ENCODE data around the gene PGC. TPM values are rescaled to one million over a fixed set of nuclear protein-coding genes. Genes with fewer than 3 reads are reported as not detected.

The PGC gene
- total and polyA plus RNA-seq, 4 donors, result 19.2 to 1,394 (median 467) TPM

- no peak for TF ChIP-seq CTCF (IDR thresholded peaks at IDR 0.05; ENCODE audit: control extremely low read depth, extremely low read depth)
- Histone ChIP-seq H3K4me3 (no peak overlapping the region), H3K9me3 (ENCODE audit: control insufficient read depth in 4 of 4, insufficient read depth in 3 of 4, low read length in 3 of 4) (no peaks in the 10 kb centered on the region), H3K36me3 (ENCODE audit: control insufficient read depth in 4 of 4, insufficient read depth in 4 of 4, low read length in 4 of 4) (no peaks in the 10 kb centered on the region), H3K27ac (ENCODE audit: low read depth in 1 of 2, low read length in 1 of 2) (no peak overlapping the region), H3K4me1 (ENCODE audit: control insufficient read depth in 5 of 5, insufficient read depth in 5 of 5, low read length in 5 of 5) (peaks cover 0 to 17% (median 3%) of the 10 kb centered on the region in 5 donors), H3K27me3 (ENCODE audit: control insufficient read depth in 3 of 3, insufficient read depth in 3 of 3, low read length in 2 of 3) (no peaks in the 10 kb centered on the region), H3K9ac (ENCODE audit: insufficient read depth in 1 of 2, low read length in 2 of 2) (no peak overlapping the region)
- 88 to 92% methylated on average over 7 of the region's 7 CpGs for WGBS, 2 donors
- no peak for DNase-seq
- no peak for ATAC-seq (ENCODE audit: insufficient read depth, low FRiP score)
Observed at GRCh38 chr6:41744236-41744787, 2.9 kb downstream of the PGC start.

GRCh38 chr6:41743406-41744235 is 3.6 kb downstream of the PGC start:
- H3K9ac ChIP-seq (ENCODE audit: insufficient read depth in 1 of 2, low read length in 2 of 2), result no peak overlapping the region
- no peaks in the 10 kb centered on the region for H3K9me3 ChIP-seq (ENCODE audit: control insufficient read depth in 4 of 4, insufficient read depth in 3 of 4, low read length in 3 of 4)
- no peaks in the 10 kb centered on the region for H3K36me3 ChIP-seq (ENCODE audit: control insufficient read depth in 4 of 4, insufficient read depth in 4 of 4, low read length in 4 of 4)
- H3K4me1 ChIP-seq (ENCODE audit: control insufficient read depth in 5 of 5, insufficient read depth in 5 of 5, low read length in 5 of 5), result peaks cover 0 to 17% (median 3%) of the 10 kb centered on the region in 5 donors
- no peak for ATAC-seq (ENCODE audit: insufficient read depth, low FRiP score)
- 90 to 94% methylated on average over 5 to 6 of the region's 6 CpGs for WGBS, 2 donors
- no peak overlapping the region for H3K4me3 ChIP-seq
- no peaks in the 10 kb centered on the region for H3K27me3 ChIP-seq (ENCODE audit: control insufficient read depth in 3 of 3, insufficient read depth in 3 of 3, low read length in 2 of 3)
- TF ChIP-seq CTCF (IDR thresholded peaks at IDR 0.05; ENCODE audit: control extremely low read depth, extremely low read depth), result no peak
- no peak overlapping the region for H3K27ac ChIP-seq (ENCODE audit: low read depth in 1 of 2, low read length in 1 of 2)
- DNase-seq, result no peak

GRCh38 chr6:41741625-41742490 is 5.3 kb downstream of the PGC start:
- no peak for ATAC-seq (ENCODE audit: insufficient read depth, low FRiP score)
- Histone ChIP-seq H3K4me1 (ENCODE audit: control insufficient read depth in 5 of 5, insufficient read depth in 5 of 5, low read length in 5 of 5) (peaks cover 0 to 17% (median 0%) of the 10 kb centered on the region in 5 donors), H3K9me3 (ENCODE audit: control insufficient read depth in 4 of 4, insufficient read depth in 3 of 4, low read length in 3 of 4) (no peaks in the 10 kb centered on the region), H3K27ac (ENCODE audit: low read depth in 1 of 2, low read length in 1 of 2) (no peak overlapping the region), H3K27me3 (ENCODE audit: control insufficient read depth in 3 of 3, insufficient read depth in 3 of 3, low read length in 2 of 3) (no peaks in the 10 kb centered on the region), H3K9ac (ENCODE audit: insufficient read depth in 1 of 2, low read length in 2 of 2) (no peak overlapping the region), H3K36me3 (ENCODE audit: control insufficient read depth in 4 of 4, insufficient read depth in 4 of 4, low read length in 4 of 4) (no peaks in the 10 kb centered on the region), H3K4me3 (no peak overlapping the region)
- 88 to 89% methylated on average over 20 of the region's 20 CpGs for WGBS, 2 donors
- TF ChIP-seq CTCF (IDR thresholded peaks at IDR 0.05; ENCODE audit: control extremely low read depth, extremely low read depth), result no peak
- no peak for DNase-seq

Data from lung (tissue), 12 donors.